Osteoblast (primary cell): ENCODE measurements around the gene MCOLN3. TPM values are rescaled to one million over a fixed set of nuclear protein-coding genes. Genes with fewer than 3 reads are reported as not detected.
"Not testable (repeated sequence)": the region's sequence is repeated elsewhere in the genome, so short reads cannot be mapped to it uniquely, and the experiment has no call there.

Experiments
- DNase-seq: peaks from one replicate; pipeline ENCODE4 v3.0.0; 2011; ENCODE audit warnings: low spot score, mixed read lengths; ENCODE audit not compliant: insufficient read length; ENCODE audit errors: missing footprints
- H2AFZ ChIP-seq: 2 replicates; pipeline ENCODE4 v1.6.0; 2011; ENCODE audit warnings: mild to moderate bottlenecking, low read length
- H3K27ac ChIP-seq: 2 replicates; pipeline ENCODE4 v1.5.1; 2011; ENCODE audit warnings: mild to moderate bottlenecking, low read depth, low read length, moderate library complexity
- H3K27me3 ChIP-seq: 2 replicates; pipeline ENCODE4 v1.6.0; 2012; ENCODE audit warnings: mild to moderate bottlenecking, control low read depth, inconsistent platforms, low read length, moderate library complexity; ENCODE audit not compliant: insufficient read depth
- H3K36me3 ChIP-seq: 2 replicates; pipeline ENCODE4 v1.5.1; 2011; ENCODE audit warnings: mild to moderate bottlenecking, low read length, control low read depth, moderate library complexity; ENCODE audit not compliant: insufficient read depth
- H3K4me1 ChIP-seq: 2 replicates; pipeline ENCODE4 v1.5.1; 2011; ENCODE audit warnings: mild to moderate bottlenecking, low read length, control low read depth, moderate library complexity; ENCODE audit not compliant: insufficient read depth
- H3K4me2 ChIP-seq: 2 replicates; pipeline ENCODE4 v1.6.0; 2011; ENCODE audit warnings: mild to moderate bottlenecking, low read length; ENCODE audit not compliant: insufficient read depth
- H3K4me3 ChIP-seq: fragments of 200-600 bp; sonication (generic); 3 replicates; pipeline ENCODE4 v1.5.1; 2012; ENCODE audit warnings: mild to moderate bottlenecking, low read length, inconsistent platforms; ENCODE audit not compliant: insufficient read depth
- H3K79me2 ChIP-seq: 2 replicates; pipeline ENCODE4 v1.6.0; 2012; ENCODE audit warnings: mild to moderate bottlenecking, low read length, control low read depth, inconsistent platforms; ENCODE audit not compliant: insufficient read depth
- H3K9me3 ChIP-seq: 2 replicates; pipeline ENCODE4 v1.5.1; 2011; ENCODE audit warnings: low read depth, low read length, control low read depth
- H4K20me1 ChIP-seq: 2 replicates; pipeline ENCODE4 v1.6.0; 2012; ENCODE audit warnings: mild to moderate bottlenecking, low read length, control low read depth; ENCODE audit not compliant: insufficient read depth
- CTCF ChIP-seq: IDR thresholded peaks from 2 replicates; pipeline ENCODE4 v1.5.1; 2011; ENCODE audit warnings: mild to moderate bottlenecking, low read depth, low read length, moderate library complexity; ENCODE audit errors: extremely low read depth
- total RNA-seq: library from RNA; depleted of rRNA; stranded (reverse); fragments of >200 nt; gene quantifications from 2 replicates; pipeline ENCODE4 v1.2.3, GENCODE V29; 2012

MCOLN3 gene
- total RNA-seq, 1 donor = 4.0 TPM

- H3K9me3 ChIP-seq = no peaks in the 10 kb centered on the region
- DNase-seq = no peak
- H3K4me1 ChIP-seq = no peaks in the 10 kb centered on the region
- H3K4me2 ChIP-seq = no peak overlapping the region
- no peaks in the 10 kb centered on the region for H3K36me3 ChIP-seq
- H3K4me3 ChIP-seq = no peak overlapping the region
- H3K27ac ChIP-seq = no peak overlapping the region
- H4K20me1 ChIP-seq = no peaks in the 10 kb centered on the region
- no peak for TF ChIP-seq CTCF
- no peak overlapping the region for H2AFZ ChIP-seq
- peaks cover 18% of the 10 kb centered on the region for H3K27me3 ChIP-seq
- H3K79me2 ChIP-seq = no peaks in the 10 kb centered on the region
These were observed 25.6 kb downstream of the MCOLN3 start for GRCh38 chr1:85022700-85023099.

- TF ChIP-seq CTCF = no peak
- no peaks in the 10 kb centered on the region for H4K20me1 ChIP-seq
These were observed 28.3 kb downstream of the MCOLN3 start for GRCh38 chr1:85019994-85020393.

GRCh38 chr1:85015826-85016225 is 32.5 kb downstream of the MCOLN3 start:
- no peak for DNase-seq
- peaks cover 2% of the 10 kb centered on the region for H3K9me3 ChIP-seq
- H3K79me2 ChIP-seq = no peaks in the 10 kb centered on the region
- peaks cover 5% of the 10 kb centered on the region for H3K27me3 ChIP-seq
- TF ChIP-seq CTCF = no peak
- H2AFZ ChIP-seq = no peak overlapping the region
- H3K27ac ChIP-seq = no peak overlapping the region
- no peak overlapping the region for H3K4me2 ChIP-seq
- H3K4me3 ChIP-seq = no peak overlapping the region
- H4K20me1 ChIP-seq = no peaks in the 10 kb centered on the region
- H3K36me3 ChIP-seq = no peaks in the 10 kb centered on the region
- no peaks in the 10 kb centered on the region for H3K4me1 ChIP-seq

More at GRCh38 chr1:85019994-85020393, 28.3 kb downstream of the MCOLN3 start:
- peaks cover 18% of the 10 kb centered on the region for H3K27me3 ChIP-seq
- H3K36me3 ChIP-seq = no peaks in the 10 kb centered on the region
- peak; percentile 68 for DNase-seq
- H3K4me1 ChIP-seq = no peaks in the 10 kb centered on the region
- H3K27ac ChIP-seq = no peak overlapping the region
- H3K79me2 ChIP-seq = no peaks in the 10 kb centered on the region
- H2AFZ ChIP-seq = no peak overlapping the region
- H3K4me2 ChIP-seq = no peak overlapping the region
- H3K9me3 ChIP-seq = no peaks in the 10 kb centered on the region
- no peak overlapping the region for H3K4me3 ChIP-seq

- not testable (repeated sequence) for H3K4me1 ChIP-seq, H3K36me3 ChIP-seq, H3K4me2 ChIP-seq, H4K20me1 ChIP-seq, H3K79me2 ChIP-seq, H3K9me3 ChIP-seq, H3K27ac ChIP-seq, H2AFZ ChIP-seq, H3K4me3 ChIP-seq, DNase-seq
- peaks cover 37% of the 10 kb centered on the region for H3K27me3 ChIP-seq
These were observed 42.7 kb downstream of the MCOLN3 start for GRCh38 chr1:85005641-85006040.

- DNase-seq = no peak
- H3K4me1 ChIP-seq = peaks cover 5% of the 10 kb centered on the region
- no peak overlapping the region for H3K4me2 ChIP-seq
- no peaks in the 10 kb centered on the region for H3K9me3 ChIP-seq
- H3K36me3 ChIP-seq = no peaks in the 10 kb centered on the region
- H3K27me3 ChIP-seq = peaks cover 69% of the 10 kb centered on the region
- H3K4me3 ChIP-seq = no peak overlapping the region
- H2AFZ ChIP-seq = no peak overlapping the region
- H4K20me1 ChIP-seq = no peaks in the 10 kb centered on the region
- no peak for TF ChIP-seq CTCF
- no peak overlapping the region for H3K27ac ChIP-seq
- no peaks in the 10 kb centered on the region for H3K79me2 ChIP-seq
These were observed 46.6 kb downstream of the MCOLN3 start for GRCh38 chr1:85001742-85002141.
